ENCODE results near the gene FCN2. TPM values are rescaled to one million over a fixed set of nuclear protein-coding genes. Genes with fewer than 3 reads are reported as not detected.

FCN2 gene
- total RNA-seq, result 1 to 10 TPM in 1 of 4 donors, not detected in 3; 1.9 TPM

DNA sequence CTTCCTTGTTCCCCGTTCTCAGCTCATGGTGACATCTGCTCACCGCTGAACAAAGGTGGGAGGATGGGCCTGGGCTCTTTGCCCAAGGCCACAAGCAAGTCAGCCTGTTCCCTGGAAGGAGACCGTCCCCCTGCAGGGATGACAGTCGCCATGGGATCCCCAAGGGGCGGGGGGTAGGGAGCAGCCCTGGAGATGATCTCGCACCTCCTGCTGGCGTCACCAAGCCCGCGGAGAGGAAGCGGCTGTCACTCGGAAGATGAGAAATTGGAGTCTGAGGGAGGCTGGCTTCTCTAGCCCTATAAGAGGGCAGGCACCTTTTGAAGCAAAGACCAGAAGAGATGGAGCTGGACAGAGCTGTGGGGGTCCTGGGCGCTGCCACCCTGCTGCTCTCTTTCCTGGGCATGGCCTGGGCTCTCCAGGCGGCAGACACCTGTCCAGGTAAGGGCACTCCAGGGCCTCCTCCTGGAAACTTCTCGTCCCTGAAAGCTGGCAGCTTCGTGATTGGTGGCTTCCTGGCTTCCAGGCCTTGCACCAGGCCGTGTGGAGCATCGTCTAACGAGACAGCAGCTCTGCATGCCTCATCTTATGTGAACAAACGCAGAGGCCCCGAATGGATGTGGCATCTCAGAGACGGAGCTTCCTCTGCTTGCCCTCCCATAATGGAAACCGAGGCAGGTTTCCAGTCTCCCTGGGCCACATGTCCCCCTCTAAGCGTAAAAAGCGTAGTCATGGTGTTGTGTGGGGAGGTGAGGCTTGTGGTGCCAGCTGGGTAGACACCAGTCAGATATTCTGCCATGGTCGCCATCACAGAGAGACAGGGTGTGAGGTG is at the start of gene FCN2:
Gene FCN2 (plus strand): TSS at position 327 of the 829 bp plus-strand sequence. CDS start 12 bp downstream, at position 339.
- DNase-seq (ENCODE audit: low spot score in 2 of 2), result no peak
- no peaks in the 10 kb centered on the region for H3K27me3 ChIP-seq
- 75 to 84% methylated on average over 23 of the region's 25 CpGs for WGBS, 2 donors

DNA sequence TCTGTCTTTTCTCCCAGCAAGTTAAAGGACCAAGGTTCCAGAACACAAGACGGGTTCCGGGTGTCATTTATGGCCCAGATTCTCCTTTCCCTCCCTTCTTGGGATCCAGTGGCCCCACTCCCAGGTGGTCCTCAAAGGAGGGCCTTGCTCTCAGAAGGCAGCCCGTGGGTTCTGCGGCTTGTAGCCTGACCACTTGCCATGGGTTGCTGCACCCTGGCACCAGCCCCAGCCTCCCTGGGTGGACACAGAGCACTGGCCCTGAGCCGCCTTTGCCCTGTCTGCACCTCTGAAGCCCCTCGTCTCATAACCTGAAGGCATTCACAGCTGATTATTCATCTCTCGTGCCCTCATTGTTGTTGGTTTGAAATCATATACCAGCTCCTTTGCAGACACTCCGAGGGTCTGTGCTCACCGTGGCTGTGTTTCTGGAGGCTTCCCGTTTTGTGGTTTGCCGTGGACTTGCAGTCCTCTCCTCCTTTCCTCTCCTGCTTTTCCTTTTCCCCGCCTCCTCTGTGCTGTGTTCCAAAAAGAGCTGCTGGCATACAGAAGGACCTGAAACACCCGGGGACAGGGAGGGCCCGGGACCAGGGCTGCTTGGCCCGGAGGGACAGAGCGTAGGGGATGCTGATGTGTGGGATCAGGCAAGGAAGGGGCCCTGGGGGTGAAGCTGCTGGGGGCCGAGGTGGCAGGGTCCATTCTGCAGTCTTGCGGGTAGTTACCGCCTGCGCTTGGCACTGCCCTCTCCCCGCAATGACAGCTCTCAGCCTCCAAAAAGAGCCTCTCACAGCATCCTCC is 49.5 kb upstream of the FCN2 start:
- TF ChIP-seq POLR2A (IDR thresholded peaks at IDR 0.05) (no peak), EP300 (IDR thresholded peaks at IDR 0.05) (no peak)
- TF ChIP-seq, protein P1, sequence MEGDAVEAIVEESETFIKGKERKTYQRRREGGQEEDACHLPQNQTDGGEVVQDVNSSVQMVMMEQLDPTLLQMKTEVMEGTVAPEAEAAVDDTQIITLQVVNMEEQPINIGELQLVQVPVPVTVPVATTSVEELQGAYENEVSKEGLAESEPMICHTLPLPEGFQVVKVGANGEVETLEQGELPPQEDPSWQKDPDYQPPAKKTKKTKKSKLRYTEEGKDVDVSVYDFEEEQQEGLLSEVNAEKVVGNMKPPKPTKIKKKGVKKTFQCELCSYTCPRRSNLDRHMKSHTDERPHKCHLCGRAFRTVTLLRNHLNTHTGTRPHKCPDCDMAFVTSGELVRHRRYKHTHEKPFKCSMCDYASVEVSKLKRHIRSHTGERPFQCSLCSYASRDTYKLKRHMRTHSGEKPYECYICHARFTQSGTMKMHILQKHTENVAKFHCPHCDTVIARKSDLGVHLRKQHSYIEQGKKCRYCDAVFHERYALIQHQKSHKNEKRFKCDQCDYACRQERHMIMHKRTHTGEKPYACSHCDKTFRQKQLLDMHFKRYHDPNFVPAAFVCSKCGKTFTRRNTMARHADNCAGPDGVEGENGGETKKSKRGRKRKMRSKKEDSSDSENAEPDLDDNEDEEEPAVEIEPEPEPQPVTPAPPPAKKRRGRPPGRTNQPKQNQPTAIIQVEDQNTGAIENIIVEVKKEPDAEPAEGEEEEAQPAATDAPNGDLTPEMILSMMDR (IDR thresholded peaks at IDR 0.05), result no peak
- 81 to 85% methylated on average over 21 of the region's 21 CpGs for WGBS, 2 donors
- DNase-seq (ENCODE audit: low spot score in 2 of 2), result no peak
- Histone ChIP-seq H3K4me3 (no peak overlapping the region), H3K27ac (no peak overlapping the region), H3K4me1 (peaks cover 0 to 14% (median 0%) of the 10 kb centered on the region in 4 donors), H3K27me3 (no peaks in the 10 kb centered on the region), H3K9me3 (no peaks in the 10 kb centered on the region), H3K36me3 (peaks cover 0 to 98% (median 0%) of the 10 kb centered on the region in 3 donors)

More for the DNA sequence above, at the start of gene FCN2:
- Histone ChIP-seq H3K4me3 (no peak within 1 kb of the TSS), H3K4me1 (no peaks in the 10 kb centered on the region), H3K27ac (no peak within 1 kb of the TSS), H3K36me3 (no peaks in the 10 kb centered on the region), H3K9me3 (no peaks in the 10 kb centered on the region)
- TF ChIP-seq, protein P1 (IDR thresholded peaks at IDR 0.05), result no peak
- no peak for TF ChIP-seq POLR2A (IDR thresholded peaks at IDR 0.05)
- no peak for TF ChIP-seq EP300 (IDR thresholded peaks at IDR 0.05)

DNA sequence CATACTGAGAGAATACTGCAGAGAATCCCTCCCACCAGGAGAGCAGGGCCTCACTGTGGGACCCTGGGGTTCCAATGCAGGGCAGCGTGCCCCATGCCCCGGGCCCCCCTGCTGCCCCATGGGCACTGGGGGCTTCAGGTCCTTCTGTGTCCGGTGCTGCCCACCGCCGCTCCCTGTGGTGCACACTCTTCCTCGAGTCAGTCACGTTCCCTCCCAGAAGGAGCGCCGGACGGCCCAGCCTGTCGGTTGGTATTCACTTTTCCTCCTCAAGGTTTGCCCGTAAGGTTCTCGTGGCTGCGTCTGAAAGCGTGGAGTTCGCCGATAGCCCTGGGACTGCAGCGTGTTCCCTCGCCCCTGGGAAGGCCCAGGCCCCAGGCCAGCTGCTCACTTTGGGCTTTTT is 48.1 kb upstream of the FCN2 start:
- TF ChIP-seq, protein P1 (IDR thresholded peaks at IDR 0.05), result no peak
- TF ChIP-seq POLR2A (IDR thresholded peaks at IDR 0.05), result no peak
- TF ChIP-seq EP300 (IDR thresholded peaks at IDR 0.05), result no peak
- WGBS, 2 donors, result 92 to 95% methylated on average over 16 to 19 of the region's 19 CpGs
- Histone ChIP-seq H3K9me3 (no peaks in the 10 kb centered on the region), H3K36me3 (peaks cover 0 to 100% (median 0%) of the 10 kb centered on the region in 3 donors), H3K4me3 (no peak overlapping the region), H3K4me1 (peaks cover 0 to 12% (median 0%) of the 10 kb centered on the region in 4 donors), H3K27ac (no peak overlapping the region), H3K27me3 (no peaks in the 10 kb centered on the region)
- no peak for DNase-seq (ENCODE audit: low spot score in 2 of 2)

DNA sequence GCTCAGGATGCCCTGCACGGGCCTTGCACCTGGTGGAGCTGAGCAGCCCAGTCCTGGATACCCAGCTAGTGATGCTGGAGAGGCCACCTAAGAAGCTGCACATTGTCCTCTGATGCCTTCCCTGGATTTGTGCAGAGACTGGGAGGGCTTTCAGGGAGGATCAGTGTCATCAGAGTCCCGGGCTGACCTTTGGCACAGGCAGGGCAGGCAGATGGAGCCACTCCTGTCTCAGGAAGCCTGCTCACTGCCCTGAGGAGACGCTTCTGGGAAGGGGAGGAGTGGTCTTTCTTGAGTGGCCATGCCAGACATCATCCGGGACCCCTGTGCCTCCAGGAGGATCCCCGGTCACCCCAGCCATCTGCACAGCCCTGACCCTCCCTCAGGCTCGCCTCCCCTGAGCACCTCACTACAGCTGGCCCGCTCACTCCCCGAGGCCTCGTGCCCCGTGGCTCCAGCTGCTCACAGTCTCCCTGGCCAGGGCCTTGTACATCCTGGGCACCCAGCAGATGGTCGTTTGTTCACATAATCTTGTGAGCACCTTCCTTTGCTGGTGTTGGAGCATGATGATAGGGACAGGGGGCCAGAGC is 47.2 kb upstream of the FCN2 start:
- Histone ChIP-seq H3K27me3 (no peaks in the 10 kb centered on the region), H3K4me3 (no peak overlapping the region), H3K27ac (no peak overlapping the region), H3K4me1 (peaks cover 0 to 12% (median 0%) of the 10 kb centered on the region in 4 donors), H3K9me3 (no peaks in the 10 kb centered on the region), H3K36me3 (peaks cover 0 to 100% (median 0%) of the 10 kb centered on the region in 3 donors)
- no peak for TF ChIP-seq EP300 (IDR thresholded peaks at IDR 0.05)
- no peak for TF ChIP-seq POLR2A (IDR thresholded peaks at IDR 0.05)
- TF ChIP-seq, protein P1 (IDR thresholded peaks at IDR 0.05), result no peak
- WGBS, 2 donors, result 76 to 79% methylated on average over 11 of the region's 11 CpGs
- no peak for DNase-seq (ENCODE audit: low spot score in 2 of 2)
